OCI-LY1 (cell line): ENCODE data around the gene TSEN15.

Source experiments
- H2AFZ ChIP-seq: fragments of 200-600 bp; sonication (generic), shearing (Covaris generic); 2 replicates; pipeline ENCODE4 v1.6.0; 2014; ENCODE audit warnings: antibody characterized with exemption, mild to moderate bottlenecking, low read length
- H3F3A ChIP-seq: fragments of 200-600 bp; sonication (generic), shearing (Covaris generic); 2 replicates; pipeline ENCODE4 v1.6.0; 2014; ENCODE audit warnings: mild to moderate bottlenecking, antibody characterized with exemption, low read length, moderate library complexity; ENCODE audit not compliant: insufficient read depth
- H3K27ac ChIP-seq: fragments of 200-600 bp; sonication (generic); 2 replicates; pipeline ENCODE4 v1.5.1; 2014; ENCODE audit warnings: low read length, mixed run types, mild to moderate bottlenecking, low read depth; ENCODE audit not compliant: poor library complexity, severe bottlenecking
- H3K27me3 ChIP-seq: fragments of 200-600 bp; sonication (generic); 2 replicates; pipeline ENCODE4 v1.6.0; 2014; ENCODE audit warnings: antibody characterized with exemption, mild to moderate bottlenecking, low read length, moderate library complexity; ENCODE audit not compliant: insufficient read depth
- H3K36me3 ChIP-seq: fragments of 200-600 bp; sonication (generic); 2 replicates; pipeline ENCODE4 v1.6.1; 2014; ENCODE audit warnings: mild to moderate bottlenecking, antibody characterized with exemption, low read length, moderate library complexity, mixed read lengths; ENCODE audit not compliant: insufficient read depth
- H3K4me1 ChIP-seq: fragments of 200-600 bp; sonication (generic); 2 replicates; pipeline ENCODE4 v1.5.1; 2014; ENCODE audit warnings: mild to moderate bottlenecking, low read length, moderate library complexity; ENCODE audit not compliant: insufficient read depth, severe bottlenecking
- H3K4me2 ChIP-seq: fragments of 200-600 bp; sonication (generic), shearing (Covaris generic); 2 replicates; pipeline ENCODE4 v1.6.1; 2014; ENCODE audit warnings: low read length
- H3K4me3 ChIP-seq: fragments of 200-600 bp; sonication (generic); 2 replicates; pipeline ENCODE4 v1.5.1; 2014; ENCODE audit warnings: low read length, low read depth, mild to moderate bottlenecking, mixed read lengths; ENCODE audit not compliant: poor library complexity, severe bottlenecking
- H3K79me2 ChIP-seq: fragments of 200-600 bp; shearing (Covaris generic); 2 replicates; pipeline ENCODE4 v1.6.1; 2016; ENCODE audit warnings: mixed run types, low read length, mixed read lengths; ENCODE audit not compliant: insufficient read depth
- H3K9ac ChIP-seq: fragments of 200-600 bp; sonication (generic), shearing (Covaris generic); 2 replicates; pipeline ENCODE4 v1.6.1; 2014; ENCODE audit warnings: mild to moderate bottlenecking, low read length, mixed read lengths
- H3K9me2 ChIP-seq: fragments of 200-600 bp; sonication (generic), shearing (Covaris generic); 2 replicates; pipeline ENCODE4 v1.6.1; 2014; ENCODE audit warnings: low read depth, mild to moderate bottlenecking, low read length, mixed read lengths
- H3K9me3 ChIP-seq: fragments of 200-600 bp; shearing (Covaris generic); 2 replicates; pipeline ENCODE4 v1.6.1; 2014; ENCODE audit warnings: low read length, mixed read lengths
- H4K20me1 ChIP-seq: fragments of 200-600 bp; sonication (generic), shearing (Covaris generic); 2 replicates; pipeline ENCODE4 v1.6.0; 2016; ENCODE audit warnings: mild to moderate bottlenecking, low read length; ENCODE audit not compliant: insufficient read depth
- CTCF ChIP-seq: fragments of 200-600 bp; sonication (generic), shearing (Covaris generic); IDR thresholded peaks from 2 replicates; pipeline ENCODE4 v1.5.1; 2017; ENCODE audit warnings: mild to moderate bottlenecking, antibody characterized with exemption, low read length, moderate library complexity, mixed read lengths
- EZH2 ChIP-seq: fragments of 200-600 bp; sonication (generic), shearing (Covaris generic); IDR thresholded peaks from 2 replicates; pipeline ENCODE4 v1.8.0; 2017; ENCODE audit warnings: borderline replicate concordance, mixed run types, mild to moderate bottlenecking, antibody characterized with exemption, low read length, moderate library complexity, mixed read lengths

The TSEN15 gene

GRCh38 chr1:184072376-184072775 lies 20.8 kb downstream of the TSEN15 start:
- no peak overlapping the region for H2AFZ ChIP-seq
- H3F3A ChIP-seq = no peaks in the 10 kb centered on the region
- no peak overlapping the region for H3K9ac ChIP-seq
- H3K4me2 ChIP-seq = no peak overlapping the region
- no peaks in the 10 kb centered on the region for H3K36me3 ChIP-seq
- no peak overlapping the region for H3K27ac ChIP-seq
- no peaks in the 10 kb centered on the region for H3K9me3 ChIP-seq
- no peaks in the 10 kb centered on the region for H4K20me1 ChIP-seq
- no peaks in the 10 kb centered on the region for H3K27me3 ChIP-seq
- H3K4me1 ChIP-seq = no peaks in the 10 kb centered on the region
- H3K79me2 ChIP-seq = no peaks in the 10 kb centered on the region
- H3K9me2 ChIP-seq = no peaks in the 10 kb centered on the region
- TF ChIP-seq EZH2 = no peak
- no peak for TF ChIP-seq CTCF
- no peak overlapping the region for H3K4me3 ChIP-seq

- H3K79me2 ChIP-seq = no peaks in the 10 kb centered on the region
- H3K36me3 ChIP-seq = no peaks in the 10 kb centered on the region
- no peaks in the 10 kb centered on the region for H3K4me1 ChIP-seq
- no peak overlapping the region for H3K4me2 ChIP-seq
- no peaks in the 10 kb centered on the region for H3K9me2 ChIP-seq
- H2AFZ ChIP-seq = no peak overlapping the region
- H3F3A ChIP-seq = no peaks in the 10 kb centered on the region
- H3K27me3 ChIP-seq = no peaks in the 10 kb centered on the region
- no peak overlapping the region for H3K27ac ChIP-seq
- no peaks in the 10 kb centered on the region for H4K20me1 ChIP-seq
- no peak overlapping the region for H3K9ac ChIP-seq
- no peaks in the 10 kb centered on the region for H3K9me3 ChIP-seq
- no peak for TF ChIP-seq CTCF
- no peak for TF ChIP-seq EZH2
- H3K4me3 ChIP-seq = no peak overlapping the region
Measured at GRCh38 chr1:184074383-184074782, 22.9 kb downstream of the TSEN15 start.

- H3K27me3 ChIP-seq = no peaks in the 10 kb centered on the region
- no peak for TF ChIP-seq EZH2
- peak; percentile 64 for TF ChIP-seq CTCF
Measured at GRCh38 chr1:184075055-184076029, 23.8 kb downstream of the TSEN15 start.

More at GRCh38 chr1:184075055-184076029, 23.8 kb downstream of the TSEN15 start:
- no peak overlapping the region for H3K27ac ChIP-seq
- H3K9me3 ChIP-seq = no peaks in the 10 kb centered on the region
- H3K79me2 ChIP-seq = no peaks in the 10 kb centered on the region
- H2AFZ ChIP-seq = no peak overlapping the region
- H4K20me1 ChIP-seq = no peaks in the 10 kb centered on the region
- H3K4me2 ChIP-seq = no peak overlapping the region
- no peaks in the 10 kb centered on the region for H3K36me3 ChIP-seq
- no peaks in the 10 kb centered on the region for H3F3A ChIP-seq
- no peaks in the 10 kb centered on the region for H3K4me1 ChIP-seq
- H3K4me3 ChIP-seq = no peak overlapping the region
- H3K9ac ChIP-seq = no peak overlapping the region
- no peaks in the 10 kb centered on the region for H3K9me2 ChIP-seq
